Measurements from ENCODE around the gene TRAP1. TPM values are rescaled to one million over a fixed set of nuclear protein-coding genes. Genes with fewer than 3 reads are reported as not detected.

Gene TRAP1
- total RNA-seq, 1 experiment from 2014 or later: 416 TPM

GRCh38 chr16:3720418-3720817 is 3.1 kb upstream of the TRAP1 start:
- BruUV-seq (replicated peaks): no TSS peak
- TF ChIP-seq SP1 (IDR thresholded peaks at IDR 0.05; ENCODE audit: low read depth) (no peak), ZBTB33 (IDR thresholded peaks at IDR 0.05; ENCODE audit: extremely low read depth, insufficient replicate concordance, low read length) (no peak), EZH2 (IDR thresholded peaks at IDR 0.05) (no peak), ZFX (IDR thresholded peaks at IDR 0.05) (no peak), CTCF (IDR thresholded peaks at IDR 0.05 in 2 of 3, conservative IDR thresholded peaks at IDR 0.05 in 1 of 3; ENCODE audit: borderline replicate concordance in 1 of 3, insufficient read depth in 1 of 3, low read depth in 2 of 3, low read length in 2 of 3) (no peak), MAX (IDR thresholded peaks at IDR 0.05) (no peak), SIN3A (IDR thresholded peaks at IDR 0.05; ENCODE audit: low read depth) (no peak), REST (IDR thresholded peaks at IDR 0.05; ENCODE audit: low read depth) (no peak), CEBPB (IDR thresholded peaks at IDR 0.05; ENCODE audit: low read depth) (no peak)
- Histone ChIP-seq H3K79me2 (ENCODE audit: insufficient read depth, low read length) (peaks cover 20% of the 10 kb centered on the region), H3K4me3 (replicated peaks in 1 of 2; ENCODE audit: low read depth in 1 of 2, low read length in 2 of 2) (no peak overlapping the region), H3K4me1 (ENCODE audit: control insufficient read depth in 1 of 2, insufficient read depth in 2 of 2, low read length in 2 of 2) (peaks cover 7 to 19% of the 10 kb centered on the region in 2 experiments), H3K4me2 (ENCODE audit: low read length) (no peak overlapping the region), H3K9ac (ENCODE audit: low read length) (no peak overlapping the region), H3K36me3 (ENCODE audit: control insufficient read depth in 1 of 2, insufficient read depth in 2 of 2, low read length in 2 of 2) (no peaks in the 10 kb centered on the region), H3K9me3 (ENCODE audit: control insufficient read depth in 1 of 2, insufficient read depth in 1 of 2, low read depth in 1 of 2, low read length in 2 of 2) (no peaks in the 10 kb centered on the region), H2AFZ (ENCODE audit: low read depth, low read length, poor library complexity, severe bottlenecking) (no peak overlapping the region), H4K20me1 (ENCODE audit: insufficient read depth) (no peaks in the 10 kb centered on the region), H3K9me2 (ENCODE audit: insufficient read depth) (no peaks in the 10 kb centered on the region), H3K27ac (ENCODE audit: low read depth, low read length) (no peak overlapping the region), H3K27me3 (ENCODE audit: insufficient read depth, low read length) (no peaks in the 10 kb centered on the region)
- ChIA-PET CTCF (no interaction called here), POLR2A (no interaction called here), RAD21 (ENCODE audit: low non-redundant PET in 1 of 2, low total read pairs in 2 of 2, uncharacterized antibody in 2 of 2, unreplicated experiment in 2 of 2) (no interaction called here)
- no peak for ATAC-seq
- intact Hi-C loops (cut with micrococcal nuclease): no loop called here
- DNase-seq (ENCODE audit: low read depth, low spot score): no peak
